Suprapubic skin (tissue), 4 donors: ENCODE results near the gene AFG1L. TPM values are rescaled to one million over a fixed set of nuclear protein-coding genes. Genes with fewer than 3 reads are reported as not detected.

Experiments
- DNase-seq, 2 donors: peaks; one replicate each; pipeline ENCODE4 v3.0.0-alpha.2; 2019; ENCODE audit warnings: low spot score in 2 of 2
- H3K27ac ChIP-seq: fragments of 200-600 bp; sonication (generic); one replicate; pipeline ENCODE4 v1.5.1; 2019
- H3K27me3 ChIP-seq: fragments of 200-600 bp; sonication (generic); one replicate; pipeline ENCODE4 v1.5.1; 2019
- H3K36me3 ChIP-seq: fragments of 200-600 bp; sonication (generic); one replicate; pipeline ENCODE4 v1.5.1; 2019
- H3K4me1 ChIP-seq: fragments of 200-600 bp; sonication (generic); one replicate; pipeline ENCODE4 v1.5.1; 2019
- H3K4me3 ChIP-seq: fragments of 200-600 bp; sonication (generic); one replicate; pipeline ENCODE4 v1.5.1; 2019; ENCODE audit warnings: mild to moderate bottlenecking
- H3K9me3 ChIP-seq: fragments of 200-600 bp; sonication (generic); one replicate; pipeline ENCODE4 v1.5.1; 2019
- EP300 ChIP-seq: sonication (generic); formaldehyde crosslinking; IDR thresholded peaks from one replicate; pipeline ENCODE4 v1.6.1; 2017; ENCODE audit warnings: antibody characterized with exemption
- POLR2A ChIP-seq, 2 donors: fragments of 450-650 bp; IDR thresholded peaks; one replicate each; pipeline ENCODE4 v1.6.1; 2017; ENCODE audit warnings: antibody characterized with exemption in 2 of 2, mild to moderate bottlenecking in 2 of 2, moderate library complexity in 2 of 2
- POLR2AphosphoS5 ChIP-seq, 3 donors: sonication (generic); formaldehyde crosslinking; IDR thresholded peaks; one replicate each; pipeline ENCODE4 v1.6.1; 2017; ENCODE audit warnings: antibody characterized with exemption in 3 of 3
- WGBS: methylation state at CpG from one replicate; pipeline ENCODE4 v1.1.5; 2018; 5-methylcytosine and 5-hydroxymethylcytosine counted together
- total RNA-seq, 4 donors: library from RNA; depleted of rRNA; stranded (reverse); fragments of >200 nt; gene quantifications; one replicate each; pipeline ENCODE4 v1.1.0, GENCODE V29; 2016
- TF ChIP-seq, protein P1 (sequence below), 2 donors: fragments of 200-600 bp in 1 of 2; fragments of 450-650 bp in 1 of 2; sonication (generic) in 1 of 2; IDR thresholded peaks; one replicate each; pipeline ENCODE4 v1.5.1; 2016 to 2019; ENCODE audit warnings: antibody characterized with exemption in 2 of 2, mild to moderate bottlenecking in 1 of 2, moderate library complexity in 1 of 2

AFG1L gene
- total RNA-seq, 4 donors from 2014 or later: 1.3 to 7.4 (median 3.0) TPM

DNA sequence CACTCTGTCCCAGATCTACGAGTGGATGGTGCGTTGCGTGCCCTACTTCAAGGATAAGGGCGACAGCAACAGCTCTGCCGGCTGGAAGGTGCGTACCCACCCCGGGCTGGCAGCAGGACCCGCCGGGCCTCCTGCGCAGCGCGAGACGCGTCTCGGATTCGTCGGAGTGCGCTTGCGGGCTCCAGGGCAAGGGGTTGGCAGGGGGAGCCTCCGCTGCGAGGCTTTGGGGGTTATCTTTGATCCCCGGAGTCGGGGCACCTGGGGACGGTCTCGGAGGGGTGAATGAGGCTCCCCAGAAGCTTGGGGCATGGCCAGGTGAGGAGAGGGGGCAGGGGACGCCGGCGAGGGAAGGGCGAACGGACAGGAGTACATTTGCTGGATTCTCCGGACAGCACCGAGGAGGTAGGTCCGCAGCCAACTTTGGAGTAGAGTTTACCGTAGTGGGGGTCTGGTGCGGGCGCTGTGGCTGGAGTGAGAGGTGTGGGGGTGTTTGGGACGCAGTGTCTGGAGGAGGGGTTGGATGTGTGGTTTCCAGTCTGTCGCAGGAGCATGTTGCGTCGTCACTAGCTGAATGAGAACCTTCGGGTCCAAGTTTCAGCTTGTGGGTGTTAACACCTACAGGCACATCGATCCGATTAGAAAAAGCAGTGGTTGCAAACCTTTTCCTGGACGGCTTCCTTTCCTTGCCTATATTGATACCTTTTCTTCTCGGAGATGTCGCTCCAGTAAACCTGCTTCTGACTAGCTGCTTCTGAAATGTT, 267.1 kb downstream of the AFG1L start:
- Histone ChIP-seq H3K36me3 (peaks cover 4% of the 10 kb centered on the region), H3K27me3 (no peaks in the 10 kb centered on the region), H3K4me1 (peaks cover 54% of the 10 kb centered on the region), H3K27ac (peak overlapping the region; percentile 99), H3K4me3 (peak overlapping the region; percentile 89), H3K9me3 (no peaks in the 10 kb centered on the region)
- TF ChIP-seq EP300 (no peak), POLR2A (IDR thresholded peaks at IDR 0.05) (no peak), POLR2AphosphoS5 (IDR thresholded peaks at IDR 0.05) (no peak)
- TF ChIP-seq, protein P1, sequence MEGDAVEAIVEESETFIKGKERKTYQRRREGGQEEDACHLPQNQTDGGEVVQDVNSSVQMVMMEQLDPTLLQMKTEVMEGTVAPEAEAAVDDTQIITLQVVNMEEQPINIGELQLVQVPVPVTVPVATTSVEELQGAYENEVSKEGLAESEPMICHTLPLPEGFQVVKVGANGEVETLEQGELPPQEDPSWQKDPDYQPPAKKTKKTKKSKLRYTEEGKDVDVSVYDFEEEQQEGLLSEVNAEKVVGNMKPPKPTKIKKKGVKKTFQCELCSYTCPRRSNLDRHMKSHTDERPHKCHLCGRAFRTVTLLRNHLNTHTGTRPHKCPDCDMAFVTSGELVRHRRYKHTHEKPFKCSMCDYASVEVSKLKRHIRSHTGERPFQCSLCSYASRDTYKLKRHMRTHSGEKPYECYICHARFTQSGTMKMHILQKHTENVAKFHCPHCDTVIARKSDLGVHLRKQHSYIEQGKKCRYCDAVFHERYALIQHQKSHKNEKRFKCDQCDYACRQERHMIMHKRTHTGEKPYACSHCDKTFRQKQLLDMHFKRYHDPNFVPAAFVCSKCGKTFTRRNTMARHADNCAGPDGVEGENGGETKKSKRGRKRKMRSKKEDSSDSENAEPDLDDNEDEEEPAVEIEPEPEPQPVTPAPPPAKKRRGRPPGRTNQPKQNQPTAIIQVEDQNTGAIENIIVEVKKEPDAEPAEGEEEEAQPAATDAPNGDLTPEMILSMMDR (IDR thresholded peaks at IDR 0.05): no peak
- peak in 1 of 2 donors; percentile 73 for DNase-seq
- WGBS: 13% methylated on average over 23 of the region's 46 CpGs

DNA sequence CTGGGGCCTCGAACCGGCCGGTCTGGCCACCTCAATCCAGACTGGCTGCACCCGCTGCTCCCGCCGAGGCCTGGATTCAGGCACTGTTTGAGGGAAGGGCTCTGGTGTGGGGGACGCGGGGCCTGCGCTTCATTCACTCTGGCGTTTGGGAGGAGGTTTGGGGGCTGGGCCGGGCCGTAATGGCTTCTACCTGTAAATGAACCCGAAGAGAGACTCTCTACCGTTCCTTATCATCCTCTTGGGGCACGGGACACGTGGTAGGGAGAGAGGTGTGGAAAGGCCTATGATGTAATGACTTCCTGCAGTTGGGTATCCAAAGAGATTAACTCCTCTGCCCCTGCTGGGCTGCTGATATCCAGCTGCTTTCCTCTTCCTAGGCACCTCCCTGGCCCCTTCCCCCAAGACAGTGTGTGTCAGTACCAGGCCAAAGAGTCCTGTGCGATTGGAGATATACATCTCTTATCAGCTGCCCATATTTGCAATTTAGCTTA, 267.7 kb downstream of the AFG1L start:
- WGBS: 17% methylated on average over 14 of the region's 17 CpGs
- no peak for TF ChIP-seq POLR2A (IDR thresholded peaks at IDR 0.05)
- TF ChIP-seq, protein P1 (IDR thresholded peaks at IDR 0.05): no peak
- TF ChIP-seq EP300: no peak
- TF ChIP-seq POLR2AphosphoS5 (IDR thresholded peaks at IDR 0.05): peak in 1 of 3 donors; percentile 30
- Histone ChIP-seq H3K9me3 (no peaks in the 10 kb centered on the region), H3K27me3 (no peaks in the 10 kb centered on the region), H3K4me3 (peak overlapping the region; percentile 89), H3K36me3 (peaks cover 10% of the 10 kb centered on the region), H3K27ac (peak overlapping the region; percentile 99), H3K4me1 (peaks cover 53% of the 10 kb centered on the region)
- DNase-seq: peak; percentile 79 to 83

DNA sequence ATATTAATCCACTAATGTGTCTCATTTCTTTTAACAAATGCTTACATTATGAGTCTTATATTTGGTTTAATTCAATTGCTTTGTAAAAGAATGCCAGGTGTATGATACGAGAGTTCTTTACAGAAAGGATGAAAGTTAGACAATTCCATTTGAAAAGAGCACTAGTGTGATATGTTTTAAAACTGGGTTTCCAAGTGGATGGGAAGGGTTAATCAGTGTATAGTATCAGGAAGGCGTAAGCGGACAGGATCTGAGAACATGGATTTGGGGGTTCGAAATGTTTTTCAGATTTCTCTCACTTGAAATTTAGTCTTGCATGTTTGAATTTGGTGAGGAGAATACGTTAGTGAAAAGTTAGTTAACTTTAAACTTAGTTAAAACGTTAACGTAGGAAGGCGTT, 268.4 kb downstream of the AFG1L start:
- no peaks in the 10 kb centered on the region for H3K27me3 ChIP-seq
- peaks cover 56% of the 10 kb centered on the region for H3K4me1 ChIP-seq
- peak overlapping the region; percentile 89 for H3K4me3 ChIP-seq
- no peak for TF ChIP-seq POLR2A (IDR thresholded peaks at IDR 0.05)
- no peak for TF ChIP-seq EP300
- TF ChIP-seq, protein P1 (IDR thresholded peaks at IDR 0.05): no peak
- no peak for TF ChIP-seq POLR2AphosphoS5 (IDR thresholded peaks at IDR 0.05)
- DNase-seq: no peak
- peaks cover 18% of the 10 kb centered on the region for H3K36me3 ChIP-seq
- H3K9me3 ChIP-seq: no peaks in the 10 kb centered on the region
- peak overlapping the region; percentile 99 for H3K27ac ChIP-seq
- WGBS: 90% methylated on average over 8 of the region's 8 CpGs

DNA sequence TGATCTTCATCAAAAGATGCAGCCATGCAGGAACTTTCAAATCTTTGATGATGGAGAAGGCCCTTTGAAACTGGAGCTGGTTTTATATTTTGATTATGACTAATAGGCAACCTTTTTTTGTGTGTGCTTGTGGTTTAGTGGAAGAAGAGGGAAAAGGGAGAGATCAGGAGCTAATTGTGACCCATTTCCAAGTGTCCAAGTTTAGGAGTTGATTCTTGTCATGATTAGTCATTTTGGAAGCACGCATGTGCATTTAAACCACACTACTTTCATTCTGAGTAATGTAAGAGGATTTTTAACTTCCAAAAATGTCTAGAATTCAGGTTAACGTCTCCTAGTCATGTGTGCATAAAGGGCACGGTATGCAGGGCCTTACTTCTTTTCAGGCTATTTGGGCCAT, 269.3 kb downstream of the AFG1L start:
- WGBS: 11% methylated on average over 3 of the region's 3 CpGs
- peak overlapping the region; percentile 89 for H3K4me3 ChIP-seq
- H3K4me1 ChIP-seq: peaks cover 65% of the 10 kb centered on the region
- H3K9me3 ChIP-seq: no peaks in the 10 kb centered on the region
- peak overlapping the region; percentile 33 for H3K27ac ChIP-seq
- TF ChIP-seq POLR2AphosphoS5 (IDR thresholded peaks at IDR 0.05): no peak
- TF ChIP-seq, protein P1 (IDR thresholded peaks at IDR 0.05): no peak
- no peak for TF ChIP-seq EP300
- TF ChIP-seq POLR2A (IDR thresholded peaks at IDR 0.05): no peak
- H3K36me3 ChIP-seq: peaks cover 26% of the 10 kb centered on the region
- DNase-seq: no peak
- H3K27me3 ChIP-seq: no peaks in the 10 kb centered on the region

DNA sequence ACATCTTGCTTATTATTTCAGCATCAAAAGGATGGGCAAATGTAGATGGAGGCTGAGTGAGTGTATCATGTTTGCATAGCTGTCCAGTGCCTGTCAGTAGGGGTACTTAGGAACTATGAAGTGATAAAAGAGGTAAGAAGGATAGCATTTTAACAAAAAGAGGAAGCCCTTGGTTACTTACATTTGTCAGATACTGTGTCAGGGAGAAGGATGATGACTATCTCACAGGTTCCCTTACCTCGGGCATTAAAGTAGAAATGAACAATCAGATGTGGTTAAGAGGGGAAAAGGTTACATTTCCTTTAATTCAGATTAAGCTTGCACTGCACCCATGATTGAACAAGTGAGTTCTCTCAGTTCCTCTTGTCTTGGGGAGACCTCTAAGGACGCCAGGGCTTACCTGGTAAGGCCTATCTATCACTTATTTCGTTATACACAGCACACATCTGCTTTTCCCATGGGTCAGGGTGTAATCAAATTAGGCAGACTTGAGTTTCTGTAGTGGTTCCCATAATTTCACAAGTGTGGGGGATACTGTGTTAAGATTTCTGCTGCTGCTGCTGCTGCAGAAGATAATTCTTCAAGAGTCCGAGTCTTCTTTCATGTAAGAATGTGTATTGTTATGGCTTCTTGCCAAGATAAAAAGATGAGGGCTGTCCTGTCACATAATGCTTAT, 270.4 kb downstream of the AFG1L start:
- Histone ChIP-seq H3K27me3 (no peaks in the 10 kb centered on the region), H3K36me3 (peaks cover 37% of the 10 kb centered on the region), H3K9me3 (no peaks in the 10 kb centered on the region), H3K4me1 (peaks cover 67% of the 10 kb centered on the region), H3K27ac (peak overlapping the region; percentile 73), H3K4me3 (peak overlapping the region; percentile 89)
- no peak for DNase-seq
- TF ChIP-seq, protein P1 (IDR thresholded peaks at IDR 0.05): no peak
- TF ChIP-seq EP300: no peak
- TF ChIP-seq POLR2A (IDR thresholded peaks at IDR 0.05): no peak
- TF ChIP-seq POLR2AphosphoS5 (IDR thresholded peaks at IDR 0.05): no peak
- 44% methylated on average over 4 of the region's 4 CpGs for WGBS
